PC-9 (cell line): ENCODE results near the gene SHROOM2. TPM values are rescaled to one million over a fixed set of nuclear protein-coding genes. Genes with fewer than 3 reads are reported as not detected.
"Not testable (repeated sequence)": the region's sequence is repeated elsewhere in the genome, so short reads cannot be mapped to it uniquely, and the experiment has no call there.

Experiments
- BruUV-seq: library from RNA; stranded (reverse); fragments of 400-500 nt; replicated peaks from 2 replicates; lab custom pipeline; 2021; lab: Mats Ljungman, UMichigan
- CTCF ChIA-PET: fragments of 300-600 bp; sonication (Branson Sonifier 250); formaldehyde crosslinking; loops from one replicate; lab custom pipeline; 2022; ENCODE audit warnings: antibody characterized with exemption; lab: Charles Lee
- POLR2A ChIA-PET: fragments of 300-600 bp; sonication (Branson Sonifier 250); formaldehyde crosslinking; loops from one replicate; lab custom pipeline; 2022; ENCODE audit warnings: antibody characterized with exemption; ENCODE audit not compliant: unreplicated experiment; lab: Charles Lee
- DNase-seq, 2 experiments: peaks; one replicate each; pipeline versions ENCODE4 v3.0.0 to v3.0.0-alpha.2; 2015 to 2022; ENCODE audit warnings: mixed read lengths in 1 of 2
- H2AFZ ChIP-seq: fragments of 200-600 bp; sonication (generic); 2 replicates; pipeline ENCODE4 v1.8.1; 2017; ENCODE audit warnings: antibody characterized with exemption
- H3F3A ChIP-seq: fragments of 200-600 bp; sonication (generic); 2 replicates; pipeline ENCODE4 v1.8.1; 2017; ENCODE audit warnings: antibody characterized with exemption, mild to moderate bottlenecking, low read depth; ENCODE audit not compliant: insufficient read depth
- H3K27ac ChIP-seq: fragments of 200-600 bp; sonication (generic); 2 replicates; pipeline ENCODE4 v1.6.1; 2016; ENCODE audit warnings: mixed run types
- H3K27me3 ChIP-seq: fragments of 200-600 bp; sonication (generic); 2 replicates; pipeline ENCODE4 v1.6.1; 2016; ENCODE audit warnings: low read depth, mixed run types; ENCODE audit not compliant: insufficient read depth
- H3K36me3 ChIP-seq: fragments of 200-600 bp; sonication (generic); 2 replicates; pipeline ENCODE4 v1.6.1; 2016; ENCODE audit warnings: low read depth, mixed run types
- H3K4me1 ChIP-seq: fragments of 200-600 bp; sonication (generic); replicated peaks from 2 replicates; pipeline ENCODE4 v1.6.1; 2016; ENCODE audit warnings: mixed run types; ENCODE audit not compliant: insufficient read depth
- H3K4me2 ChIP-seq: fragments of 200-600 bp; sonication (generic); 2 replicates; pipeline ENCODE4 v1.6.1; 2017; ENCODE audit warnings: mixed run types
- H3K4me3 ChIP-seq: fragments of 200-600 bp; sonication (generic); 2 replicates; pipeline ENCODE4 v1.6.1; 2016; ENCODE audit warnings: mixed run types
- H3K79me2 ChIP-seq: fragments of 200-600 bp; sonication (generic); 2 replicates; pipeline ENCODE4 v1.6.1; 2017; ENCODE audit warnings: low read depth, mixed run types
- H3K9me2 ChIP-seq: fragments of 200-600 bp; sonication (generic); 2 replicates; pipeline ENCODE4 v1.8.1; 2017; ENCODE audit warnings: mild to moderate bottlenecking; ENCODE audit not compliant: insufficient read depth
- H3K9me3 ChIP-seq: fragments of 200-600 bp; sonication (generic); 2 replicates; pipeline ENCODE4 v1.8.1; 2016; ENCODE audit warnings: low read depth; ENCODE audit not compliant: insufficient read depth
- H4K20me1 ChIP-seq: fragments of 200-600 bp; sonication (generic); 2 replicates; pipeline ENCODE4 v1.8.1; 2017; ENCODE audit not compliant: insufficient read depth
- EZH2 ChIP-seq: fragments of 200-600 bp; sonication (generic); IDR thresholded peaks from 2 replicates; pipeline ENCODE4 v1.8.0; 2017; ENCODE audit warnings: antibody characterized with exemption, low read depth
- intact Hi-C: fragments of 100-400 bp; cut with micrococcal nuclease; formaldehyde crosslinking; loops from one replicate; pipeline ENCODE4 v1.10.0; 2022; ENCODE audit not compliant: unreplicated experiment
- total RNA-seq: library from RNA; stranded (reverse); gene quantifications from 2 replicates; pipeline ENCODE4 v1.2.3, GENCODE V29; 2021
- TF ChIP-seq, protein P1 (sequence below): fragments of 200-600 bp; sonication (generic); conservative IDR thresholded peaks from 2 replicates; pipeline ENCODE4 v1.6.1; 2017; ENCODE audit warnings: mixed run types, antibody characterized with exemption, mild to moderate bottlenecking, moderate library complexity

The SHROOM2 gene
- total RNA-seq, 1 experiment from 2014 or later: 0.17 TPM

DNA sequence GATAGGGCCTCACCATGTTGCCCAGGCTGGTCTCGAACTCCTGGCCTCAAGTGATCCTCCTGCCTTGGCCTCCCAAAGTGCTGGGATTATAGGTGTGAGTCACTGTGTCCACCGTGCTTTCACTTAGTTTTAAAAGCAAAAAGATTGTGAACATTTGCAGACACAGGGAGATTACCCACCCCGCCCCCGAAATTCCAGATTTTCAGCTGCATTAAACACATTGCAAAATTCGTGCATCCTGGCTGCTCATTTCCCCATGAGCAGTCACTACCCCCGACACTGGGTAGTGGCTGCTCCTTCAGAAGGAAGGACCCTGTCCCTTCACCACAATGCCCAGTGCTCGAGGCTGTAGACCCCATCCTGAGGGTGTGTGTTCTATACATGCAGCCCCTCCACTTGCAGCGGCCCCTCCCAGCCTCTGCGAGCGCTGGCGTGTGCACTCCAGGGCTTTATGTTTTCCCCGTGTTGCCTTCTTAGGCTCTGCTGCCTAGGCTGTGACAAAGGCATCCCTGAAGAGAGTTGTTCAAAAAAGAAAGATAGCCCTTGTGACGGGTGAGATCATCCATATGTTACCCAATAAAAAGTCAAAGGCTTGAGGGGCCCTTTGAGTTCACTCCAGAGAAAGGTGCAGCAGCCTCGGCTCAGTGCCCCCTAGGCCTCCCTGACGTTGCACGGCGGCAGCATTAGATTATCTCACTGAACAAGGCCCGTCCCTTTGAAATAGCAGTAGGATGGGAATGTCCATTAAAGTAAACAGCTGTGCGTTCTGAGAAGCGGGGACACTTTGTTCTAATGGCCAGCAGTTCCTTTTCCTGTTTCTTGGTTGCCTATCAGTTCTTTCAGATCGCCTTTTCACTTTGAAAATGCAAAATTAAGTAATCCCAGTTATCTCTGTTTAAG is 71.6 kb downstream of the SHROOM2 start:
- H3F3A ChIP-seq: no peaks in the 10 kb centered on the region
- CTCF ChIA-PET: no interaction called here
- no peak overlapping the region for H3K27ac ChIP-seq
- H3K9me3 ChIP-seq: no peaks in the 10 kb centered on the region
- H3K4me2 ChIP-seq: no peak overlapping the region
- no peaks in the 10 kb centered on the region for H3K4me1 ChIP-seq
- H3K9me2 ChIP-seq: no peaks in the 10 kb centered on the region
- BruUV-seq: no TSS peak
- no peaks in the 10 kb centered on the region for H4K20me1 ChIP-seq
- TF ChIP-seq EZH2: no peak
- TF ChIP-seq, protein P1, sequence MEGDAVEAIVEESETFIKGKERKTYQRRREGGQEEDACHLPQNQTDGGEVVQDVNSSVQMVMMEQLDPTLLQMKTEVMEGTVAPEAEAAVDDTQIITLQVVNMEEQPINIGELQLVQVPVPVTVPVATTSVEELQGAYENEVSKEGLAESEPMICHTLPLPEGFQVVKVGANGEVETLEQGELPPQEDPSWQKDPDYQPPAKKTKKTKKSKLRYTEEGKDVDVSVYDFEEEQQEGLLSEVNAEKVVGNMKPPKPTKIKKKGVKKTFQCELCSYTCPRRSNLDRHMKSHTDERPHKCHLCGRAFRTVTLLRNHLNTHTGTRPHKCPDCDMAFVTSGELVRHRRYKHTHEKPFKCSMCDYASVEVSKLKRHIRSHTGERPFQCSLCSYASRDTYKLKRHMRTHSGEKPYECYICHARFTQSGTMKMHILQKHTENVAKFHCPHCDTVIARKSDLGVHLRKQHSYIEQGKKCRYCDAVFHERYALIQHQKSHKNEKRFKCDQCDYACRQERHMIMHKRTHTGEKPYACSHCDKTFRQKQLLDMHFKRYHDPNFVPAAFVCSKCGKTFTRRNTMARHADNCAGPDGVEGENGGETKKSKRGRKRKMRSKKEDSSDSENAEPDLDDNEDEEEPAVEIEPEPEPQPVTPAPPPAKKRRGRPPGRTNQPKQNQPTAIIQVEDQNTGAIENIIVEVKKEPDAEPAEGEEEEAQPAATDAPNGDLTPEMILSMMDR: no peak
- no peaks in the 10 kb centered on the region for H3K27me3 ChIP-seq
- intact Hi-C loops: no loop called here
- no peak for DNase-seq
- no peak overlapping the region for H2AFZ ChIP-seq
- no peaks in the 10 kb centered on the region for H3K36me3 ChIP-seq
- H3K79me2 ChIP-seq: no peaks in the 10 kb centered on the region
- H3K4me3 ChIP-seq: no peak overlapping the region
- POLR2A ChIA-PET: no interaction called here

DNA sequence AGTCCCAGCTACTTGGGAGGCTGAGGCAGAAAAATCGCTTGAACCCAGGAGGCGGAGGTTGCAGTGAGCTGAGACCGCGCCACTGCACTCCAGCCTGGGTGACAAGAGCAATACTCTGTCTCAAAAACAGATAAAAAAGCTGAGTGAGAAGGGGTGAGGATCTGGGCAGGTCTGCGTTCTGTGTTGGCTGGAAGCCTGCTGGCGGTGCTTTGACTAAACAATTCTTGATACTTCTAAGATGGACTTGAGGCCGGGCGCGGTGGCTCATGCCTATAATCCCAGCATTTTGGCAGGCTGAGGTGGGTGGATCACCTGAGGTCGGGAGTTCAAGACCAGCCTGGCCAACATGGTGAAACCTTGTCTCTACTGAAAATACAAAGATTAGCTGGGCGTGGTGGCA is 72.5 kb downstream of the SHROOM2 start:
- H3K79me2 ChIP-seq, H3K9me3 ChIP-seq, H3K4me1 ChIP-seq, H3F3A ChIP-seq, H3K27ac ChIP-seq, H3K36me3 ChIP-seq, DNase-seq, BruUV-seq, H4K20me1 ChIP-seq, H3K9me2 ChIP-seq, intact Hi-C loops, POLR2A ChIA-PET, H2AFZ ChIP-seq, CTCF ChIA-PET, H3K4me2 ChIP-seq, H3K4me3 ChIP-seq, H3K27me3 ChIP-seq: not testable (repeated sequence)

DNA sequence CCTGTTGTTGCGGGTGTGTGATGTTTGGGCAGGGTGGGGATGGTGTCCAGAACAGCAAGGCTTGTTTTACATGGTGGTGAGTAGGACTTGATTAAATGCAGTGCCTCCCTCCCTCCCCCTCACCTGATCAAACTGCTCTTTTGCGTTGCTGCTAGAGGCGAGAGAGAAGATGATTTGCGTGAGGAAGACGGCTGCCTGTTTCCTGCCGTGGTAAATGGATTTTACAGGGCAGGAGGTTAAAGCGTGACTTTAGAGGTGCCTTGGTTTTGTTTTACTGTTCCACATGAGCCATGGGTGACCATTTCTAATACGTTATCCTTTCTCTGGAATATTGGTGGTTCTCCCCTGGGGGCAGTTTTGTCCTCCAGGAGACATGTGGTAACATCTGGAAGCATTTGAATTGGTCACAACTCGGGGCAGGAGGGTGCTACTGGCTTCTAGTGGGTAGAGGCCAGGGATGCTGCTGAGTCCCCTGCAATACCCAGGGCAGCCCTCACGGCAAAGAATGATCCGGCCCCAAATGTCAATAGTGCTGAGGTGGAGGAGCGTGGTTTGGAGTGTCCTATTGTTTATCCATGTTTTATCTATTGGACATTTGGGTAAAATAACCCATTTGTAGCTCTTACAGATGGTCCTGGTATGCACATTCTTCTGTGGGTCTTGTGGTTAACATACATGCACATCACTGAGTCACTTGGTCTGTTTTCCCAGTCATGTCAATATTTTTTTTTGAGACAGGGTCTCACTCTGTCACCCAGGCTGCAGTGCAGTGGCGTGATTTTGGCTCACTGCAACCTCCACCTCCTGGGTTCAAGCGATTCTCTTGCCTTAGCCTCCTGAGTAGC is 73.7 kb downstream of the SHROOM2 start:
- CTCF ChIA-PET: interaction anchor here (0.6 kb wide), 1 partner anchor 40 kb away, joined by 3 read pairs; no protein-coding TSS in a partner anchor
- intact Hi-C loops: no loop called here

More for the DNA sequence above, 73.7 kb downstream of the SHROOM2 start:
- Histone ChIP-seq H3K79me2 (no peaks in the 10 kb centered on the region), H4K20me1 (no peaks in the 10 kb centered on the region), H3K4me3 (no peak overlapping the region), H3K27me3 (no peaks in the 10 kb centered on the region), H2AFZ (no peak overlapping the region), H3K27ac (no peak overlapping the region), H3K4me1 (0 out of 2 replicates have a peak, but pooled peaks cover 2% of the 10 kb centered on the region), H3K9me3 (no peaks in the 10 kb centered on the region), H3K9me2 (no peaks in the 10 kb centered on the region), H3K36me3 (no peaks in the 10 kb centered on the region), H3K4me2 (no peak overlapping the region), H3F3A (no peaks in the 10 kb centered on the region)
- no peak for DNase-seq
- BruUV-seq: no TSS peak
- no peak for TF ChIP-seq EZH2
- TF ChIP-seq, protein P1: no peak
- POLR2A ChIA-PET: no interaction called here
